Omental fat pad (tissue), 4 donors: ENCODE data around the gene BMP8B. TPM values are rescaled to one million over a fixed set of nuclear protein-coding genes. Genes with fewer than 3 reads are reported as not detected.

Experiments
- ATAC-seq: fragments of 150-250 bp; one replicate; pipeline ENCODE4 v1.9.1; 2016; ENCODE audit warnings: mild to moderate bottlenecking, moderate library complexity; ENCODE audit not compliant: low FRiP score
- DNase-seq: peaks from one replicate; pipeline ENCODE4 v3.0.0-alpha.2; 2019; ENCODE audit warnings: low spot score
- total RNA-seq, 4 donors: library from RNA; depleted of rRNA; stranded (reverse); fragments of >200 nt; gene quantifications; one replicate each; pipeline ENCODE4 v1.1.0, GENCODE V29; 2016
- TF ChIP-seq, protein P1 (sequence below), 3 donors: fragments of 450-650 bp; IDR thresholded peaks; one replicate each; pipeline ENCODE4 v1.5.1; 2016 to 2017; ENCODE audit warnings: antibody characterized with exemption in 3 of 3, mild to moderate bottlenecking in 3 of 3, moderate library complexity in 2 of 3

The BMP8B gene
- total RNA-seq, 4 donors from 2014 or later, result 0.24 to 2.0 (median 0.33) TPM

DNA sequence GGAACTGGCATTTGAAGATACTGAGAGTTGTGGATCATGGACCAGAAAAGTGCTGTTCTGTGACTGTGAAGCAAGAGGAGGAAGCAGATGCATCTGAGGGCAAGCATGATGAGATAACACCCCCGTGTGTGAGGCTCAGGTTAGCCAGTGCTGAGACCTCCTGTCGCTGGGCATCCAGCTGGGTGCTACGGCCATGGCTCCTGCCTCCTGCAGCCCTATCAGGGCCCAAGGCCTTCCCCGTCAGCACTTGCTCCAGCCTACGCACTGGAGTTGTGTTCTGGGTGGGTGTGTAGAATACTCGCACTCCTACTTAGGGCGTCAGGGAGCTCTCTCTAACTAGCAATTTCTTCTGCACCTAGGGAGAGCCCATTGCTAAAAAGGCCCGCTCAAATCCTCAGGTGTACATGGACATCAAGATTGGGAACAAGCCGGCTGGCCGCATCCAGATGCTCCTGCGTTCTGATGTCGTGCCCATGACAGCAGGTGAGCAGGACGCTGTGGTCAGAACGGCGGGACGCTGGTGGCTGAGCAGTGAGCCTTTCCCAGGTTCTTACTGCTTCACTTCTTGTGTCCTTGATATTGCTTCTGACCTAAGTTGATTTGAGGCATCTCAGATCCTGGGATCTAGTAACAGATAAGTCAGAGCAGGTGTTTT is 43.5 kb downstream of the BMP8B start:
- DNase-seq (no peak), ATAC-seq (no peak)
- TF ChIP-seq, protein P1, sequence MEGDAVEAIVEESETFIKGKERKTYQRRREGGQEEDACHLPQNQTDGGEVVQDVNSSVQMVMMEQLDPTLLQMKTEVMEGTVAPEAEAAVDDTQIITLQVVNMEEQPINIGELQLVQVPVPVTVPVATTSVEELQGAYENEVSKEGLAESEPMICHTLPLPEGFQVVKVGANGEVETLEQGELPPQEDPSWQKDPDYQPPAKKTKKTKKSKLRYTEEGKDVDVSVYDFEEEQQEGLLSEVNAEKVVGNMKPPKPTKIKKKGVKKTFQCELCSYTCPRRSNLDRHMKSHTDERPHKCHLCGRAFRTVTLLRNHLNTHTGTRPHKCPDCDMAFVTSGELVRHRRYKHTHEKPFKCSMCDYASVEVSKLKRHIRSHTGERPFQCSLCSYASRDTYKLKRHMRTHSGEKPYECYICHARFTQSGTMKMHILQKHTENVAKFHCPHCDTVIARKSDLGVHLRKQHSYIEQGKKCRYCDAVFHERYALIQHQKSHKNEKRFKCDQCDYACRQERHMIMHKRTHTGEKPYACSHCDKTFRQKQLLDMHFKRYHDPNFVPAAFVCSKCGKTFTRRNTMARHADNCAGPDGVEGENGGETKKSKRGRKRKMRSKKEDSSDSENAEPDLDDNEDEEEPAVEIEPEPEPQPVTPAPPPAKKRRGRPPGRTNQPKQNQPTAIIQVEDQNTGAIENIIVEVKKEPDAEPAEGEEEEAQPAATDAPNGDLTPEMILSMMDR (IDR thresholded peaks at IDR 0.05), result no peak

DNA sequence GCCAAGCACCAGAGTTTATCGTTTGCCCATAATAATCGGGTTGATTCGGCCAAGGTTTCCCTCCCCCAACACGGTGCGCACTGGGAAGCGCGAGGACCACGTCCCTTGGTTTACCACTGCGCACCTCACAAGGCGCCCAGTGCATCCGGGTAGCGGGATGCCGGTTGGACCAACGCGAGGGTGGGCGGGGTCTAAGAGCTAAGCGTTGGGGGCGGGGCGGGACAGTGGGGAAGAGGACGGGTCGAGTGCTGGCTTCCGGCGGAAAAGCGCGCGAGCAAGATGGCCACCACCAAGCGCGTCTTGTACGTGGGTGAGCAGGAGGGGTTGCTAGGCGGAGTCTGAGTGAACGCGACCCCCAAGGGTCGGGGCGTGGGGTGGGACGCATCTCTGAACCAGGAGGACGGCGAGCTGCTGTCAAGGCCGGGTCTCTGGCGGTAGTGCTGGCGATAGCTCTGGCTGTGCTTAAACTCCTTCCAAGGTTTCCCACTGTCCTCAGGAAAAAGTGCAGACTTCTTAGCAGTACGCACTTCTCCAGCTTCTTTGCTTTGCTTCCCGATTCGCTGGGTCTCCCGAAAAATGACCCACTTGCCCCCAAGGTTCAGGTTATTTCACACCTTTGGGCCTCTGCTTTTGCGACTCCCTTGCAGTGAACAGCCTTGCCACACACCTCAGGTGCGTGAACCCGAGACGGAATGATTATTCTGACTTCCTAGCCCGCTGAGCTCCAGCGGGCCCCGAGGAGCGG is 49.9 kb downstream of the BMP8B start, which contains the start of gene PPIE:
TSS of gene PPIE (plus strand) at position 261 of the 745 bp plus-strand sequence. CDS start at position 280, 19 bp downstream.
- ATAC-seq (peak; percentile 92), DNase-seq (peak; percentile 93)
- TF ChIP-seq, protein P1 (IDR thresholded peaks at IDR 0.05), result no peak

DNA sequence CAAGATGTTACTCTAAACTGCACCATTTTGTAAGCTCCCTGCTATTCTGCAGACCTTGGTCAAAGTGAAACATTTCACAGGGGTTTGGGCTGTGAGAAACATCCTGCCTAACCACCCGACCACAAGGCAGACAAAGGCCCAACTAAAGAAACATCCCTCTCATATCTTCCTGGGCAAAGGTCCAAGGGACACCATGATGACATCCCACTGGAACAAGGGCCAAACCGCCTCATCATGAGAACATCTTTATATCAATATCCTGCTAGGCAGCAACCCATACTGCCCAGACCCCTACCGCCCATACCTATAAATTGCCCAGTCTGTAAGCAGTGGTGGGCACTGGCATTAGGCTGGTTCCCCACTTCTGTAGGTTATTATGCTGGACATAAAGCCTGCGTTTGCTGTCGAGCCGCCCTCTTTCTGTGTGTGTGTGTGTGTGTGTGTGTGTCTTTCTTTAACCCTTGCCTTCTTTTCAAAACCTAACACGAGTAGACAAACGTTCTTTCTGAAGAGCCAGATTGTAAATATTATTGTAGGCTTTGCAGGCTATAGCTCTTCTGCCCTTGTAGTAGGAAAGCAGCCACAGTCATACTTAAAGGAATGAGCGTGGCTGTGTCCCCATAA is 51.0 kb downstream of the BMP8B start:
- ATAC-seq (no peak), DNase-seq (no peak)
- TF ChIP-seq, protein P1 (IDR thresholded peaks at IDR 0.05), result no peak

DNA sequence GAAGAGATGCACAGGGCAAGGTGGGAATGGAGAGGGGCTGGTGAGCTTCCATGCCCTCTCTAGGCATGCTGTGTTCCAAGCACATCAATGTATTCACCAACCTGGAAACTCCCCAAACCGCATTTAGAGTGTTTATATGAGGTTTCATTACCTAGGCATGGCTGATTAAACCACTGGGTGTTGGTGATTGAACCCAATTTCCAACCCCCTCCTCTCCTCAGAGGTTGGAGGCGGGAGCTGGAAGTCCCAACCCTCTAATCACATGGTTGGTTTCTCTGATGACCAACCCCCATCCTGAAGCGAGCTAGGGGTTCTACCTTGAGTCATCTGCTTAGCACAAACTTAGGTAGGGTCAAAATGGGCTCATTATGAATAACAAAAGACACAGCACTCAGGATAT is 52.9 kb downstream of the BMP8B start:
- TF ChIP-seq, protein P1 (IDR thresholded peaks at IDR 0.05), result no peak
- ATAC-seq (no peak), DNase-seq (no peak)

DNA sequence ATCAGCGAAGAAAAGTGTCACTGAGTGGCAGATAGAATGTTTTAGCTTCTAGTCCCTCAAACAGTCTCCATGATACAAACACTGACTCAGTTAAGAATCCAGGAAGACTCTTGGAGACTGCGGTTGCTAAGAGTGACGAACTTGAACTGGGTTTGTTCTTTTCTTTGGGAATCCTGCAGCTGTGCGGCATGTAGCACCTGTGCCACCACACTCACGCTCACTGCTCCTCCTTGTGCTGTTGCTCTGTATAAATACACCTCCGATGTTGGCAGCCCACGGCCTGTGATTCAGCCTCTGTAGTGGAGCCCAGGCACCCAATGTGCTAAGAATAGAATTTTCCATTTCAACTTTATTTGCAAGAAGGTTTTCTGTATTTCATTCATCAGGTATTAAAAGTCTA is 55.5 kb downstream of the BMP8B start:
- no peak for DNase-seq
- no peak for ATAC-seq
- TF ChIP-seq, protein P1 (IDR thresholded peaks at IDR 0.05), result no peak

DNA sequence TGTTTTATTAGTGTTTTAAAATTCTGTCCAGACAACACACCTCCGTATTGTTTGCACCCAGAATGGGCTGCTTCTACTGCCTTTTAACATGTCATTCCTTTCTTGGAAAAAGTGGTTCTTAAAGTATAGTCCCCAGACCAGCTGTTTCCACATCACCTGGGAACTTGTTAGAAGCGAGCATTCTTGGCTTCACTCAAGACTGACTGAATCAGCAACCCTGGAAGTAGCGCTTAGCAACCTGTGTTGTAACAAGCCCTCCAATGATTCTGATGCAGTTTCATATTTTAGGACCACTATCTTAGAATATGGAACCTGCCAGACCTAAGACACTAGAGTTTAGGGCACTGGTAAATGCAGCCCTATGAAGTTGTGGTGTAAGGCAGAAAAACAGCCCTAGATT is 55.9 kb downstream of the BMP8B start:
- DNase-seq, result no peak
- ATAC-seq, result no peak
- TF ChIP-seq, protein P1 (IDR thresholded peaks at IDR 0.05), result no peak
